ENCODE results near the gene ITPA. TPM values are rescaled to one million over a fixed set of nuclear protein-coding genes. Genes with fewer than 3 reads are reported as not detected.

Gene ITPA
- total and polyA plus RNA-seq, 2 of the 13 experiments (the other 11 are each of a cell fraction or from before 2014, with no cell fraction given): 60.1 to 103 TPM

- TF ChIP-seq ZNF83 (CRISPR knock-in tag; IDR thresholded peaks at IDR 0.05; ENCODE audit: borderline replicate concordance) (0 out of 2 replicates have a peak, but pooled peaks have one; percentile 83), MYC (CRISPR knock-in tag; IDR thresholded peaks at IDR 0.05; ENCODE audit: borderline replicate concordance) (peak; percentile 98), ZNF678 (CRISPR knock-in tag; IDR thresholded peaks at IDR 0.05) (peak; percentile 71; the same call in 1 of the 2 replicates), ZNF562 (CRISPR knock-in tag; IDR thresholded peaks at IDR 0.05; ENCODE audit: borderline replicate concordance) (no peak), STAG1 (CRISPR knock-in tag; IDR thresholded peaks at IDR 0.05) (no peak), ZNF589 (CRISPR knock-in tag; conservative IDR thresholded peaks at IDR 0.05) (no peak), MTF1 (CRISPR knock-in tag; IDR thresholded peaks at IDR 0.05) (no peak), ZIK1 (CRISPR knock-in tag; IDR thresholded peaks at IDR 0.05; ENCODE audit: borderline replicate concordance, low read depth) (0 out of 2 replicates have a peak, but pooled peaks have one; percentile 47), ZNF280D (CRISPR knock-in tag; IDR thresholded peaks at IDR 0.05) (peak; percentile 55; the same call in 1 of the 2 replicates), ZBTB10 (CRISPR knock-in tag; IDR thresholded peaks at IDR 0.05; ENCODE audit: borderline replicate concordance) (0 out of 2 replicates have a peak, but pooled peaks have one; percentile 55), GATAD2A (CRISPR knock-in tag; IDR thresholded peaks at IDR 0.05) (peak; percentile 59), ZBTB3 (CRISPR knock-in tag; IDR thresholded peaks at IDR 0.05; ENCODE audit: borderline replicate concordance, low read depth) (peak; percentile 82; the same call in 1 of the 2 replicates), JUN (CRISPR knock-in tag; IDR thresholded peaks at IDR 0.05) (peak; percentile 57; the same call in 1 of the 2 replicates), GPN1 (CRISPR knock-in tag; IDR thresholded peaks at IDR 0.05; ENCODE audit: borderline replicate concordance) (no peak; the same call in 1 of the 2 replicates), SNAPC4 (CRISPR knock-in tag; IDR thresholded peaks at IDR 0.05) (peak; percentile 23; the same call in 1 of the 2 replicates), SATB2 (CRISPR knock-in tag; IDR thresholded peaks at IDR 0.05) (peak; percentile 71; the same call in 1 of the 2 replicates), SIX1 (CRISPR knock-in tag; IDR thresholded peaks at IDR 0.05; ENCODE audit: borderline replicate concordance) (peak; percentile 45; the same call in 1 of the 2 replicates), HNRNPL (IDR thresholded peaks at IDR 0.05; ENCODE audit: low read depth, low read length) (peak; percentile 81)
These were observed at the start of gene ITPA (continued) for GRCh38 chr20:3209257-3209945.

Measured in HepG2 (cell line).